HG03039 (cell line): Measurements from ENCODE around the gene RAB31.

ENCODE experiments used
- ATAC-seq: cut with Tn5 transposase; IDR thresholded peaks from one replicate; pipeline ENCODE4 v1.9.1; 2021; ENCODE audit warnings: mild to moderate bottlenecking, moderate library complexity; ENCODE audit not compliant: unreplicated experiment

Gene RAB31

GRCh38 chr18:9831036-9831722, 123.1 kb downstream of the RAB31 start:
- ATAC-seq, result no peak

- no peak for ATAC-seq
These were observed 123.7 kb downstream of the RAB31 start for GRCh38 chr18:9831723-9832199.

- ATAC-seq, result no peak
These were observed 124.8 kb downstream of the RAB31 start for GRCh38 chr18:9832871-9833270.

- ATAC-seq, result no peak
These were observed 126.5 kb downstream of the RAB31 start for GRCh38 chr18:9834551-9834950.

GRCh38 chr18:9835113-9835755, 127.1 kb downstream of the RAB31 start:
- no peak for ATAC-seq

DNA sequence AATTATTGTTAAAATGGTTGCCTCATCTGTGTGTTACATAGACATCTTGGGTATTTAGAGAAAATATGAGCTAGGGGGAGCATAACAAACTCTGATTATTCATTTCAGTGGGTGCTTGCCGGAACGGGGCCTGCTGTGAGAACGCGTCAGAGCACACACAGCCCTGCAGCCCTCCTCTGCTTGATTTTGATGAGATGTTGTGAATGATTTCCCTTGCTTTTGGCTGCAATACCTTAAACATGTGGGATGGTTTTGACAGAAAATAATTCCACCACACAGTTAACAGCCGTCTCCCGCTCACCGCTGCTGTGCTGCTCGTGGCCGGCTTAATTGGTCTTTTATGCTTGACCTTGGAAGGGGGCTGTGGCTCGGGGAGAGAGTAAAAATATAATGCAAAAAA, 127.7 kb downstream of the RAB31 start:
- ATAC-seq, result no peak

- no peak for ATAC-seq
These were observed 130.2 kb downstream of the RAB31 start for GRCh38 chr18:9838144-9838877.

- no peak for ATAC-seq
These were observed 131.1 kb downstream of the RAB31 start for GRCh38 chr18:9839211-9839610.

DNA sequence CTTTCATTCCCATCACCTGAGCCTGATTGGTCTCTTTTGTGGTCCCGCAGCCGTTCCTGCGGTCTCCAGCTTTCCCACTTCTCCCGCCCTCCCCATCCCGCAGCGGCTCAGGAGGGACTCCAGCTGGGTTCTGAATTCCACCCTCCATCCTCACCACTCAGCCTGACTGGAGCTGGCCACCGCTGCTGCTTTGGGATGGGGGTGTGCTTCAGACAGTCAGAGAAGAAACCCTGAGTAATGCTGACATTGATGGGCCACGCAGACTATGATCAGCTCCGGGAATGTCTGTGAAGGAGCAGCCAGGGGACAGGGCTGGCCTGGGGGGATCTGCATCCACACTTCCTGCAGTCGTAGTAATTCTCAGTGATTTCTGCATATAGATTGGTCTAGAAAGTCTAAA, 131.8 kb downstream of the RAB31 start:
- ATAC-seq, result no peak

GRCh38 chr18:9841752-9842151, 133.7 kb downstream of the RAB31 start:
- no peak for ATAC-seq

DNA sequence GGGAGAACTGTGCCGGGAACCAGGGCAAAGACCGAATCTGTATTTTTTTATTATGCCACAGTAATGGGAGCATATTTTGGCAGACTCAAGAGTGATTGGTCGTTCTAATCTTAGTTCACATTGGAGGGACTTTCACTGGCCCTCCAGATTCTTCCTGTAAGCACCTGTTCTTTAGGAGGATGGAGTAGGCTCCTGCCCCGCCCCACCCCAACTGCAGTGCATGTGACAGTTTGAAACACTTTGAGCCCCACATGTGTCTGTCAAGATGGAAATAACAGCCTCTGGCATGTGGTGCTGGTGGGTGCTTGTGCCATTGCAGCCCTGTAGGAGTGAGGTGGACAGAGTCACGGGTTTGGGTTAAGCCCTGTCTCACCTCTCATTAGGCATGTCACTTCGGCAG, 134.3 kb downstream of the RAB31 start:
- ATAC-seq, result no peak

GRCh38 chr18:9845256-9845655, 137.2 kb downstream of the RAB31 start:
- ATAC-seq, result no peak

DNA sequence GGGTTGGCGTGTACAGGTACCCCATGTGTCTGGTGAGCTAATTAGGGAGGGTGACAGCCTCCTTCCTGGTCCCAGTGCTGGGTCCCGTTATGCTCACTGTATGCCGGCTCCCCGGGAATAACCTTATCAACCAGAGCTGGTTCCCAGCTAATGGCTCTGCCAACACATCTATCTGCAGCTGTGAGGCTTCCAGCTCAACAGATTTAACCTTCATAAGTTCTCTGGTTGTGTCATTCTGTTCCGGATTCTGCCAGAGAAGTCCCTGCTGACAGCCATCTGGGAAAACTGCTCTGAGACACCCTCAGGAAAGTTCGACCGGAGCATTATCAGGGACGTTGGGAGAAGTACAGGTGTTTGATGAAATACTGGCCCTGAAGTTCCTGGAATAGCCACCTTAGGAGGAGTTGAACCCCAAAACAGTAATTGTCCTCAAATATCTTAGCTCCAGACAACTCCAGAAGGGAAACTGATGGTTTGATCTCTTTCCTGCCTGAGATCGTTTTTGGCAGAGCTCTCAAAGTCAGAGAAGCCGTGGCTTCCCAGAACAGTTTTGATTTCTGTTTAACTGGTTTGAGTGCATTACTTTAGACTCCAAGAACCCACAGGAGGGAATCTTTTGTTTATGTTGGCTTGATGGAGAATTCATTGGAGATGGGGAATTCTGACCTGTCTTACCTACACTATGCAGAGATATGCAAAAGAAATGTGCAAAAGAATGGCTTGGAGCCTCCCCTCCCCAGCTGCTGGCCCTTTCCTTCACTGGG, 138.2 kb downstream of the RAB31 start:
- ATAC-seq, result no peak

- ATAC-seq, result no peak
These were observed 140.2 kb downstream of the RAB31 start for GRCh38 chr18:9848170-9848879.

DNA sequence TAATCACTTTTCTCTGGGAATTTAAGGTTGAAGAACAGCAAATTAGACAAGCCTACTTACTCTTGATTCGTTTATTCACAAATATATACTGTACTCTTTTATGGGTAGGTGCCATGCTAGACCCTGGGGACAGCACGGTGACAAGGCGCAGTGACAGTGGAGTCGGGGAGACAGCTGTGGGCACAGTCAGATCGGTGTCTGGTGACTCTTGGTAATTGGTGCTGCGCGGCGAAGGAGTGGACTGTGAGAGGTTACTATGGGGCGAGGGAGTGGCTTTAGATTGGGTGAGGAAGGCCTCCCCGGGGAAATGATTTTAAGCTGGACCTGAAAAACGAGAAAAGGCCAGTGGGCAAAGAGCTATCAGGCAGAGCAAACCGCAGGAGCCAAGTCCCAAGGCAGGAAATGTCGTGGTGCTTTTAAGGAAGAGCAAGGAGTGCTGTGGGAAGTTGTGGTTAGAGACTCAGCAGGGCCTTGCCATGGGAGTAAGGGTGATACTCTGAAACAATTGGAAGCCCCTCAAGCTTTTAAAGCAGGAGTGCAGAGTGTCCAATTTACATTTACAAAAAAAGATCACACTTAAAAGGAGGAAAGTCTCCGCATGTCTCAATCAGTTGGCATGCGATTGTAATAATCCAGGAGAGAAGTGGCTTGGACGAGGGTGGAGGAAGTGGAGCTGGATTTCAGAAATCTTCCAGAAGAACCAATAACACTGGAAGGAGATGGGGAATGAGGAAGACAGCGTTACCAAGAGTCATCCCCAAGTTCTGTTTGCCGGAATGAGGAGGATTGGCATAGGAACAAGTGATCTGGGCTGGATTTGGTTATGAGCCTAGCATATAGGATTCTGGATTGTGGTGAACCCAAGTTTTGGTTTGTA, 141.5 kb downstream of the RAB31 start:
- ATAC-seq, result no peak

GRCh38 chr18:9850309-9850708, 142.2 kb downstream of the RAB31 start:
- no peak for ATAC-seq

GRCh38 chr18:9851511-9851910, 143.4 kb downstream of the RAB31 start:
- ATAC-seq, result no peak

GRCh38 chr18:9852266-9853081, 144.4 kb downstream of the RAB31 start:
- no peak for ATAC-seq
